ENCODE results near the gene MEF2A.

Gene MEF2A

GRCh38 chr15:99616129-99616528, 50.3 kb downstream of the MEF2A start:
- no peaks in the 10 kb centered on the region for H3K9me3 ChIP-seq (ENCODE audit: control insufficient read depth in 2 of 2, low read length in 2 of 2)
- H3K4me1 ChIP-seq (ENCODE audit: control insufficient read depth in 2 of 2, insufficient read depth in 2 of 2, low read length in 2 of 2) = peaks cover 4 to 20% of the 10 kb centered on the region in 2 donors
- no peak overlapping the region for H3K9ac ChIP-seq (ENCODE audit: low read depth in 1 of 2, low read length in 2 of 2)
- H3K27me3 ChIP-seq (ENCODE audit: control insufficient read depth in 2 of 2, insufficient read depth in 2 of 2, low read length in 2 of 2) = no peaks in the 10 kb centered on the region
- no peaks in the 10 kb centered on the region for H3K36me3 ChIP-seq (ENCODE audit: control insufficient read depth in 2 of 2, insufficient read depth in 2 of 2, low read length in 2 of 2)
- no peak overlapping the region for H3K27ac ChIP-seq (ENCODE audit: low read depth in 2 of 2, low read length in 2 of 2)
- H3K4me3 ChIP-seq (ENCODE audit: low read length in 2 of 2) = no peak overlapping the region

DNA sequence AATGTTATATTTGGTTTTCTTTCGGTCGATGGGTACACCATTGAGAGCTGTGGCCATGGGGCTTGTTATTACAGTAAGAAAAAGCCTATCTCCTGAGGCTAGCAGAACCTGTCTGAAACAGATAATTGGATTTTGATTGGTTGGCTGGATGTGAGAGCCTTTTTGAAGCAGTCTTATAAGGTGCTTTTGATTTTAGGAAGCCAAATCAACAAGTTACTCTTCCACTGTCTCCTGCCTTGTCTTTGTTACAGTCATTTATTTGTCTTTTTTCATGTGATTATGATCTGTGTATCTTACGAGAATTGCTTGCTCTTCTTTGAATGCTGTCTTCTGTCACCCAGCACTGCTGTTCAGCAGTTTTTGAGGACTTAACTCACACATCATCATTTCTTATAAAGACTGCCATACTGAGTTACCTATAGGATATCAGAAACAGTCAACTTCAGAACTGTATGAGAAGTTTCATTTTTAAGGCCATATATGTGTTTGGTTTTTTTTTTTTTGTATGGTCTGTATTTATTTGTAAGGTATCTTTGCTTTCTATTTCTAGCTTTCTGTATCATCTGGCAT, 51.1 kb downstream of the MEF2A start:
- no peaks in the 10 kb centered on the region for H3K9me3 ChIP-seq (ENCODE audit: control insufficient read depth in 2 of 2, low read length in 2 of 2)
- H3K4me1 ChIP-seq (ENCODE audit: control insufficient read depth in 2 of 2, insufficient read depth in 2 of 2, low read length in 2 of 2) = peaks cover 4 to 20% of the 10 kb centered on the region in 2 donors
- H3K9ac ChIP-seq (ENCODE audit: low read depth in 1 of 2, low read length in 2 of 2) = no peak overlapping the region

DNA sequence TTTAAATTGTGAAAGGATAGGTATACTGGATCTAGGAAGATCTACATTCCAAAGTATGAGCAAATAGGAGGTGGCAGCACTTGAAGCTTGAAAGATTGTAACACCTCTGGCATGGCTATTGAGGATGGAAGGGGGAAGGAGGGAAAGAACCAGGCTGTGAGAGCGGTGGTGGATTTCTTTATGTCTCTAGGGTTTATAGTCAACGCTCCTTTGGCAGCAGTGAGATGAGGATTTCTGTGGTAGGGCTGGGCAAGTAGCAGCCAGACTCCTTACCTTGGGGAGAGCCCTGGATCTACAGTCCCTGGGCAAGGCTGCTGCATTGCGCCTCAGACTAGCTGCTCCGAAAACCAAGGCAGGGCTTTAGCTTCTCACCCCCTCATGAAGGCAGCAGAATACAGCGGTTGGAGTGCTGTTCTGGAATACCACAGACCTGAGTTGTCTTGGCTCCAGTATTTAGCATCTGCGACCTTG, 53.2 kb downstream of the MEF2A start:
- Histone ChIP-seq H3K36me3 (ENCODE audit: control insufficient read depth in 2 of 2, insufficient read depth in 2 of 2, low read length in 2 of 2) (peaks cover 0 to 3% of the 10 kb centered on the region in 2 donors), H3K9me3 (ENCODE audit: control insufficient read depth in 2 of 2, low read length in 2 of 2) (no peaks in the 10 kb centered on the region), H3K4me1 (ENCODE audit: control insufficient read depth in 2 of 2, insufficient read depth in 2 of 2, low read length in 2 of 2) (peaks cover 4 to 12% of the 10 kb centered on the region in 2 donors), H3K27me3 (ENCODE audit: control insufficient read depth in 2 of 2, insufficient read depth in 2 of 2, low read length in 2 of 2) (no peaks in the 10 kb centered on the region), H3K9ac (ENCODE audit: low read depth in 1 of 2, low read length in 2 of 2) (no peak overlapping the region), H3K27ac (ENCODE audit: low read depth in 2 of 2, low read length in 2 of 2) (no peak overlapping the region), H3K4me3 (ENCODE audit: low read length in 2 of 2) (no peak overlapping the region)

More for the DNA sequence above, 51.1 kb downstream of the MEF2A start:
- Histone ChIP-seq H3K27ac (ENCODE audit: low read depth in 2 of 2, low read length in 2 of 2) (no peak overlapping the region), H3K27me3 (ENCODE audit: control insufficient read depth in 2 of 2, insufficient read depth in 2 of 2, low read length in 2 of 2) (no peaks in the 10 kb centered on the region), H3K4me3 (ENCODE audit: low read length in 2 of 2) (no peak overlapping the region), H3K36me3 (ENCODE audit: control insufficient read depth in 2 of 2, insufficient read depth in 2 of 2, low read length in 2 of 2) (no peaks in the 10 kb centered on the region)

DNA sequence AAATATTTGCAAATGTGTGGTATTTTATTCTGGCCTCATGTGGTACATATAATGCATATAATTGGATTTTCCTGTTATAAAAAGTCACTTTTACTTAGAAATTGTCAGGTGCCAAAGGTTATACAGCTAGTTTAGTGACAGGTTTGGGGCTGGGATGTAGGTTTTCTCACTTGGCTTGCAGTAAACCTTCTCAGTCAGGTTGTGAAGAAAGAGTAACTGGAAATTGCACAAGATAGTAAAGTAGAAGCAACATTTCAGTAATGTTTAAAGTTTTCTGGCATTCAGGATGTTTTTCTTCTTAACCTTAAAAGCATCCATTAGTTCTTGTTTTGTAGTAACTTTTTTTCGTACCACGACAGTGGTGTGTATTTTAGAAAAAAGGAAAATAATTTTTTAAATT, 53.9 kb downstream of the MEF2A start:
- H3K27ac ChIP-seq (ENCODE audit: low read depth in 2 of 2, low read length in 2 of 2) = no peak overlapping the region
- no peak overlapping the region for H3K9ac ChIP-seq (ENCODE audit: low read depth in 1 of 2, low read length in 2 of 2)
- peaks cover 0 to 3% of the 10 kb centered on the region in 2 donors for H3K36me3 ChIP-seq (ENCODE audit: control insufficient read depth in 2 of 2, insufficient read depth in 2 of 2, low read length in 2 of 2)
- peaks cover 0 to 4% of the 10 kb centered on the region in 2 donors for H3K4me1 ChIP-seq (ENCODE audit: control insufficient read depth in 2 of 2, insufficient read depth in 2 of 2, low read length in 2 of 2)
- H3K27me3 ChIP-seq (ENCODE audit: control insufficient read depth in 2 of 2, insufficient read depth in 2 of 2, low read length in 2 of 2) = no peaks in the 10 kb centered on the region
- no peaks in the 10 kb centered on the region for H3K9me3 ChIP-seq (ENCODE audit: control insufficient read depth in 2 of 2, low read length in 2 of 2)
- H3K4me3 ChIP-seq (ENCODE audit: low read length in 2 of 2) = no peak overlapping the region

GRCh38 chr15:99620178-99620577, 54.4 kb downstream of the MEF2A start:
- H3K27ac ChIP-seq (ENCODE audit: low read depth in 2 of 2, low read length in 2 of 2) = no peak overlapping the region

DNA sequence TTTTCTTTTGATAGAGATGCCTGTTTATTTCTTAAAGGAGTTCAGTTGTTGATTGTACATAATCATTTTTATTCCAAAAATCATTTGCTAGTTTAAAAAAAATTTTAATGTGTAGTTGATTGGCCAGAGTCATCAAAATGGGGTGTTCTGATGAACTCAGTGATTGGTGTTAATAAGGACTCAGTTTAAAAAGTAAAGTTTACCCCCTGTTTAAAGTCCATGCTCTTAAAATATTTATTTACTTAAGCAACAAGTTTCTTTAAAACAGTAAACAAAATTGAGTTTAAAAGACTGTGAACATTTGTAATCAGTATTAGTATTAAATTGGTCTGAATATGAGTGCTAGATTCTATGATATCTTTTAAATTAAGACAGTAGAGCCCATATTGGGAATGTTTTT, 56.0 kb downstream of the MEF2A start:
- no peaks in the 10 kb centered on the region for H3K4me1 ChIP-seq (ENCODE audit: control insufficient read depth in 2 of 2, insufficient read depth in 2 of 2, low read length in 2 of 2)
- H3K27ac ChIP-seq (ENCODE audit: low read depth in 2 of 2, low read length in 2 of 2) = no peak overlapping the region
- H3K4me3 ChIP-seq (ENCODE audit: low read length in 2 of 2) = no peak overlapping the region
- no peak overlapping the region for H3K9ac ChIP-seq (ENCODE audit: low read depth in 1 of 2, low read length in 2 of 2)
- H3K27me3 ChIP-seq (ENCODE audit: control insufficient read depth in 2 of 2, insufficient read depth in 2 of 2, low read length in 2 of 2) = no peaks in the 10 kb centered on the region
- peaks cover 0 to 3% of the 10 kb centered on the region in 2 donors for H3K36me3 ChIP-seq (ENCODE audit: control insufficient read depth in 2 of 2, insufficient read depth in 2 of 2, low read length in 2 of 2)
- no peaks in the 10 kb centered on the region for H3K9me3 ChIP-seq (ENCODE audit: control insufficient read depth in 2 of 2, low read length in 2 of 2)

More at GRCh38 chr15:99620178-99620577, 54.4 kb downstream of the MEF2A start:
- Histone ChIP-seq H3K9me3 (ENCODE audit: control insufficient read depth in 2 of 2, low read length in 2 of 2) (no peaks in the 10 kb centered on the region), H3K27me3 (ENCODE audit: control insufficient read depth in 2 of 2, insufficient read depth in 2 of 2, low read length in 2 of 2) (no peaks in the 10 kb centered on the region), H3K4me3 (ENCODE audit: low read length in 2 of 2) (no peak overlapping the region), H3K4me1 (ENCODE audit: control insufficient read depth in 2 of 2, insufficient read depth in 2 of 2, low read length in 2 of 2) (no peaks in the 10 kb centered on the region), H3K9ac (ENCODE audit: low read depth in 1 of 2, low read length in 2 of 2) (no peak overlapping the region), H3K36me3 (ENCODE audit: control insufficient read depth in 2 of 2, insufficient read depth in 2 of 2, low read length in 2 of 2) (peaks cover 0 to 3% of the 10 kb centered on the region in 2 donors)

GRCh38 chr15:99628374-99629001, 62.7 kb downstream of the MEF2A start:
- H3K9me3 ChIP-seq (ENCODE audit: control insufficient read depth in 2 of 2, low read length in 2 of 2) = no peaks in the 10 kb centered on the region
- H3K36me3 ChIP-seq (ENCODE audit: control insufficient read depth in 2 of 2, insufficient read depth in 2 of 2, low read length in 2 of 2) = no peaks in the 10 kb centered on the region
- no peak overlapping the region for H3K9ac ChIP-seq (ENCODE audit: low read depth in 1 of 2, low read length in 2 of 2)
- H3K4me1 ChIP-seq (ENCODE audit: control insufficient read depth in 2 of 2, insufficient read depth in 2 of 2, low read length in 2 of 2) = no peaks in the 10 kb centered on the region
- no peaks in the 10 kb centered on the region for H3K27me3 ChIP-seq (ENCODE audit: control insufficient read depth in 2 of 2, insufficient read depth in 2 of 2, low read length in 2 of 2)
- no peak overlapping the region for H3K4me3 ChIP-seq (ENCODE audit: low read length in 2 of 2)
- no peak overlapping the region for H3K27ac ChIP-seq (ENCODE audit: low read depth in 2 of 2, low read length in 2 of 2)

DNA sequence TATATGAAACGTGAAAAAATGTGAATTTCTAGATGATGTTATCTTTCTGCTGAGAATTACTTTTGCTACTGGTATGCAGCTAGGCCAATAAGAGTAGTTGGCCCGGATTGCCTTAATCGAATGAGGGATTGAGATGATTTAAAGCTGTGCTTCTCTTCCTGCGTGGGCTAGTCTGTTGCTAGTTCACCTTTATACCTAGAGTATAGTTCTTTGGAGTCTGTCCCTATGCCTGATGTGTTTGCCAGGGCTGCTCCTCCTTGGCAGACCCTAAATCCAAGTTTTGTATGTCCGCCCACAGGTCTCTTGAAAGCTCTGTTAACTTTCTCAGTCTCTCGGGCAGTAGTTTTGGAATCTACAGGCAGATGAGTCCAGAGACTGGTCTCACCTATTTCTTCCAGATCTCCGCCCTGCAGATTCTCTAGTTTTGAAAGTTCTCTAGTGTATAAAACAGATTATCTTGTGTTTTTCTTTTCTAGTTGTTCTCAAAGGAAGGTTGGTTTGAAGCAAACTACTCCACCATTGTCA, 64.9 kb downstream of the MEF2A start:
- Histone ChIP-seq H3K4me1 (ENCODE audit: control insufficient read depth in 2 of 2, insufficient read depth in 2 of 2, low read length in 2 of 2) (no peaks in the 10 kb centered on the region), H3K9me3 (ENCODE audit: control insufficient read depth in 2 of 2, low read length in 2 of 2) (no peaks in the 10 kb centered on the region), H3K36me3 (ENCODE audit: control insufficient read depth in 2 of 2, insufficient read depth in 2 of 2, low read length in 2 of 2) (peaks cover 0 to 5% of the 10 kb centered on the region in 2 donors), H3K9ac (ENCODE audit: low read depth in 1 of 2, low read length in 2 of 2) (no peak overlapping the region), H3K27me3 (ENCODE audit: control insufficient read depth in 2 of 2, insufficient read depth in 2 of 2, low read length in 2 of 2) (no peaks in the 10 kb centered on the region), H3K4me3 (ENCODE audit: low read length in 2 of 2) (no peak overlapping the region), H3K27ac (ENCODE audit: low read depth in 2 of 2, low read length in 2 of 2) (peak overlapping the region; percentile 29 to 45)

DNA sequence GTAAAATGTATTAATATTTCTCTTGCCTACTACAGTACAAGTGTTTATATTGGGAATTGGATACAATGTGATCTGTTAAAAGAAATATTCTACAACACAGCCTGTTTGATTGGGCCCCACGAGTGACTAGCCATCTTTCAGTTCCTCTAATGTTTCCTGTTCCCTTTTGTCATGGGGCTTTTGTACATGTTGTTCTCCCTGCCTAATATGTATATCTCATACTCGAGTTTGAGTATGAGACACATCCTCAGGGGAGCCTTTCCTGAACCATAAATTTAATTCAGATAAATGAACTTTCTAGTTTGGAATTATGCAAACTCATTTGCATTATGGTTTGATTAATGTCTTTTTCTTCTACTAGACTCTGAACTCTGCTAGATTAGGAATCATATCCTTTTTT, 65.5 kb downstream of the MEF2A start:
- Histone ChIP-seq H3K4me3 (ENCODE audit: low read length in 2 of 2) (no peak overlapping the region), H3K9me3 (ENCODE audit: control insufficient read depth in 2 of 2, low read length in 2 of 2) (no peaks in the 10 kb centered on the region), H3K36me3 (ENCODE audit: control insufficient read depth in 2 of 2, insufficient read depth in 2 of 2, low read length in 2 of 2) (peaks cover 0 to 7% of the 10 kb centered on the region in 2 donors), H3K9ac (ENCODE audit: low read depth in 1 of 2, low read length in 2 of 2) (no peak overlapping the region), H3K27ac (ENCODE audit: low read depth in 2 of 2, low read length in 2 of 2) (peak overlapping the region in 1 of 2 donors; percentile 45), H3K27me3 (ENCODE audit: control insufficient read depth in 2 of 2, insufficient read depth in 2 of 2, low read length in 2 of 2) (no peaks in the 10 kb centered on the region), H3K4me1 (ENCODE audit: control insufficient read depth in 2 of 2, insufficient read depth in 2 of 2, low read length in 2 of 2) (no peaks in the 10 kb centered on the region)

- Histone ChIP-seq H3K4me1 (ENCODE audit: control insufficient read depth in 2 of 2, insufficient read depth in 2 of 2, low read length in 2 of 2) (no peaks in the 10 kb centered on the region), H3K9me3 (ENCODE audit: control insufficient read depth in 2 of 2, low read length in 2 of 2) (no peaks in the 10 kb centered on the region), H3K9ac (ENCODE audit: low read depth in 1 of 2, low read length in 2 of 2) (no peak overlapping the region), H3K36me3 (ENCODE audit: control insufficient read depth in 2 of 2, insufficient read depth in 2 of 2, low read length in 2 of 2) (peaks cover 0 to 7% of the 10 kb centered on the region in 2 donors), H3K4me3 (ENCODE audit: low read length in 2 of 2) (no peak overlapping the region), H3K27me3 (ENCODE audit: control insufficient read depth in 2 of 2, insufficient read depth in 2 of 2, low read length in 2 of 2) (no peaks in the 10 kb centered on the region), H3K27ac (ENCODE audit: low read depth in 2 of 2, low read length in 2 of 2) (no peak overlapping the region)
These were observed 66.7 kb downstream of the MEF2A start for GRCh38 chr15:99632521-99632920.
